ENCODE measurements around the gene PGAP3. TPM values are rescaled to one million over a fixed set of nuclear protein-coding genes. Genes with fewer than 3 reads are reported as not detected.

The PGAP3 gene
- total RNA-seq, 1 experiment from 2014 or later = 29.0 TPM

GRCh38 chr17:39666231-39666600, 21.6 kb downstream of the PGAP3 start:
- peaks cover 62% of the 10 kb centered on the region for H3K27me3 Mint-ChIP-seq (ENCODE audit: low read depth)

More at GRCh38 chr17:39666231-39666600, 21.6 kb downstream of the PGAP3 start:
- Histone ChIP-seq H4K20me1 (ENCODE audit: control insufficient read depth, insufficient read depth, insufficient read length) (no peaks in the 10 kb centered on the region), H3K18ac (ENCODE audit: insufficient read length, low read depth, low read length) (no peak overlapping the region), H2BK20ac (ENCODE audit: low read depth, low read length, poor library complexity, severe bottlenecking) (no peak overlapping the region), H2BK12ac (ENCODE audit: insufficient read length, low read depth, low read length) (no peak overlapping the region), H3T11ph (ENCODE audit: low read length) (no peak overlapping the region), H3K9ac (ENCODE audit: extremely low read depth, insufficient read length, low read length) (no peak overlapping the region), H2BK120ac (ENCODE audit: low read depth, low read length, poor library complexity, severe bottlenecking) (no peak overlapping the region), H3K23ac (ENCODE audit: insufficient read length, low read depth, low read length) (no peak overlapping the region), H4K91ac (ENCODE audit: insufficient read length, low read depth, low read length) (no peak overlapping the region), H2AK5ac (ENCODE audit: insufficient read length, low read length) (no peak overlapping the region), H2BK15ac (ENCODE audit: low read depth, low read length) (no peak overlapping the region), H3K23me2 (ENCODE audit: insufficient read length, low read depth, low read length, poor library complexity, severe bottlenecking) (peaks cover 6% of the 10 kb centered on the region), H2AFZ (ENCODE audit: low read length) (no peak overlapping the region), H3K79me1 (ENCODE audit: insufficient read depth, low read depth, low read length, poor library complexity, severe bottlenecking) (no peaks in the 10 kb centered on the region), H3K4me1 (ENCODE audit: insufficient read depth, low read length) (peaks cover 6% of the 10 kb centered on the region; the same call in 1 of the 2 replicates), H3K56ac (ENCODE audit: insufficient read length, low read depth, low read length) (no peak overlapping the region), H3K27me3 (ENCODE audit: insufficient read depth, low read length) (peaks cover 3% of the 10 kb centered on the region; the same call in 1 of the 2 replicates), H3K4ac (ENCODE audit: low read depth, low read length) (no peak overlapping the region), H3K27ac (ENCODE audit: insufficient read length, low read depth, low read length) (no peak overlapping the region), H3K9me3 (ENCODE audit: control insufficient read depth, low read depth, low read length) (no peaks in the 10 kb centered on the region), H4K5ac (ENCODE audit: insufficient read length, low read depth, low read length) (no peak overlapping the region), H3K4me2 (ENCODE audit: insufficient read depth, insufficient read length, low read length) (no peak overlapping the region), H4K8ac (replicated peaks; ENCODE audit: insufficient read length, low read depth, low read length) (no peak overlapping the region), H2BK5ac (ENCODE audit: insufficient read length, low read length) (no peak overlapping the region), H3K79me2 (ENCODE audit: insufficient read depth, low read length) (no peaks in the 10 kb centered on the region), H3K14ac (ENCODE audit: insufficient read depth, low read length) (no peak overlapping the region)
- WGBS (ENCODE audit: extremely low coverage, insufficient read length, low lambda C conversion rate) = no CpG with 5 or more reads among the region's 2 CpGs
- no peak for DNase-seq
- no peaks in the 10 kb centered on the region; a peak in 1 of 5 replicates for H3K9me3 Mint-ChIP-seq
- peaks cover 33 to 50% of the 10 kb centered on the region in 2 experiments for H3K4me1 Mint-ChIP-seq
- no peak for TF ChIP-seq CTCF (conservative IDR thresholded peaks at IDR 0.05)
- H3K27ac Mint-ChIP-seq = no peak overlapping the region
- H3K4me3 Mint-ChIP-seq = peak overlapping the region in 1 of 2 experiments; percentile 53; a peak in 1 of 5 replicates
- peaks cover 1 to 4% (median 3%) of the 10 kb centered on the region in 3 experiments; a peak in 6 of 7 replicates for H3K36me3 Mint-ChIP-seq (ENCODE audit: insufficient read depth in 1 of 3, low read depth in 3 of 3)
